ENCODE measurements around the gene PPP6R2. TPM values are rescaled to one million over a fixed set of nuclear protein-coding genes. Genes with fewer than 3 reads are reported as not detected.

Gene PPP6R2
- total RNA-seq, 3 donors from 2014 or later (not counting 1 experiment from before 2014, with no cell fraction given), result 76.0 to 103 (median 78.1) TPM

DNA sequence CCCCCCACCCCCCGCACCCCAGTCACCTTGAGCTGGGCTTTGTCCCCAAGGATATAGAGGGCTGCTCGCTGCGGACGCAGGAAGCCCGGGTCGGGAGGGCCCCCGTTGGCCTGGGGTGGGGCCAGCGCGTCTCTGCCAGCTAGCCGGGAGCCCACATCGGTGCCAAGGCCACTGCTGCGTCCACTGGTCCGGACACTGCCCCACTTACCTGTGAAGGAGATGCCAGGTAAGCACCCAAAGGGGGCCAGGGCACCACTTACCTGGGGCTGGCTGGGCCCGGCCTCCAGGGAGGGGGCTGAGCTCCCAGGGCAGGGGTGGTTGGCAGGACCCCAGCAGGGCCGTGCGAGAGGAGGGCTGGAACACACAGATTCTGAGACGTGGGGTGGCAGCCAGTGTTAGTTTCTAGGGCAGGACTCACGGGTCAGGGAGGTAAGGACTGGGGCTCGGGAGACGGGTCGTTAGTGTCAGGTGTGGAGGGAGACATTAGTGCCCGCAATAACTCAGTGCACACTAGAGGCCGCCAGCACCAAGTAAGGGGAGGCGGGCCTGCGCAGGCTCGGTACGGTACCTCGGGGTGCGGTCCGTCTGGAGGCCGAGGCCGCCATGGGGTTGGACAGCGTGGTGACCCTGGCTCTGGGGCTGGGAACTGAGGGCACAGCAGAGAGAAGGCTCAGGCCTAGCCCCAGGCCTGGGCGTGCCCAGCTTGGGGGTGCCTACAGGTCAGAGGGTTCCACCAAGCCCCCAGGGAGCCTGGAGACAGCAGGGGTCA lies 113.5 kb downstream of the PPP6R2 start:
- Mint-ChIP-seq H3K27ac (peak overlapping the region; percentile 16 to 60), H3K9me3 (no peaks in the 10 kb centered on the region), H3K36me3 (peaks cover 1% of the 10 kb centered on the region), H3K4me1 (peaks cover under 1 to 13% of the 10 kb centered on the region in 2 donors), H3K27me3 (ENCODE audit: low read depth in 2 of 2) (no peaks in the 10 kb centered on the region), H3K4me3 (no peak overlapping the region)
- TF ChIP-seq, protein P1, sequence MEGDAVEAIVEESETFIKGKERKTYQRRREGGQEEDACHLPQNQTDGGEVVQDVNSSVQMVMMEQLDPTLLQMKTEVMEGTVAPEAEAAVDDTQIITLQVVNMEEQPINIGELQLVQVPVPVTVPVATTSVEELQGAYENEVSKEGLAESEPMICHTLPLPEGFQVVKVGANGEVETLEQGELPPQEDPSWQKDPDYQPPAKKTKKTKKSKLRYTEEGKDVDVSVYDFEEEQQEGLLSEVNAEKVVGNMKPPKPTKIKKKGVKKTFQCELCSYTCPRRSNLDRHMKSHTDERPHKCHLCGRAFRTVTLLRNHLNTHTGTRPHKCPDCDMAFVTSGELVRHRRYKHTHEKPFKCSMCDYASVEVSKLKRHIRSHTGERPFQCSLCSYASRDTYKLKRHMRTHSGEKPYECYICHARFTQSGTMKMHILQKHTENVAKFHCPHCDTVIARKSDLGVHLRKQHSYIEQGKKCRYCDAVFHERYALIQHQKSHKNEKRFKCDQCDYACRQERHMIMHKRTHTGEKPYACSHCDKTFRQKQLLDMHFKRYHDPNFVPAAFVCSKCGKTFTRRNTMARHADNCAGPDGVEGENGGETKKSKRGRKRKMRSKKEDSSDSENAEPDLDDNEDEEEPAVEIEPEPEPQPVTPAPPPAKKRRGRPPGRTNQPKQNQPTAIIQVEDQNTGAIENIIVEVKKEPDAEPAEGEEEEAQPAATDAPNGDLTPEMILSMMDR (IDR thresholded peaks at IDR 0.05), result no peak
- H3K27ac ChIP-seq (ENCODE audit: low read length), result no peak overlapping the region
- peaks cover 74% of the 10 kb centered on the region for H3K36me3 ChIP-seq (ENCODE audit: control insufficient read depth, insufficient read depth, low read length)
- peak in 1 of 2 donors; percentile 44 for DNase-seq
- peak in 1 of 3 donors; percentile 32 for ATAC-seq
- no peaks in the 10 kb centered on the region for H3K27me3 ChIP-seq (ENCODE audit: control insufficient read depth, insufficient read depth, low read length)
- no peaks in the 10 kb centered on the region for H3K9me3 ChIP-seq (ENCODE audit: control insufficient read depth, insufficient read depth, low read length)
- WGBS (ENCODE audit: insufficient coverage), result 95% methylated on average over 33 of the region's 34 CpGs
- intact Hi-C loops (cut with micrococcal nuclease), result no loop called here
- no peak overlapping the region for H3K4me3 ChIP-seq (ENCODE audit: low read length)
- H3K4me1 ChIP-seq (ENCODE audit: control insufficient read depth, insufficient read depth, low read length), result no peaks in the 10 kb centered on the region

DNA sequence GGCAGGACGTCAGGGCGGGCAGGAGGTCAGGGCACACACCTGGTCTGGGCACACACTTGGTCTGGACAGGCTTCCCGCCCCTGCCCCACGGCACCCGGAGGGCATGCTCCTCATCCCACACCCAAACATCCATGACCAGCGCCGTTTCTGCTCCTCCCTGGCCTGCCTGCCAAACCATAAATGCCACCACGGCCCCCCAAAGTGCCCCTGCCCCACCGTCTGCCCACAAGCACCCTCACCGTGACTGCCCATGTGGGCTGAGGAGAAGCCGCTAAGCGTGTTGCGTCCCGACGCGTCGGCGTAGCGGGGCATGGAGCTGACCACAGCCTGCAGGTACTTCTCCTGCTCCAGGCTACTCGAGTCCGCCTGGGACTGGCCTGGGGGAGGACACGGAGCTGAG lies 115.9 kb downstream of the PPP6R2 start:
- Mint-ChIP-seq H3K27me3 (ENCODE audit: low read depth in 2 of 2) (no peaks in the 10 kb centered on the region), H3K4me1 (peaks cover 0 to 7% of the 10 kb centered on the region in 2 donors), H3K27ac (no peak overlapping the region), H3K36me3 (no peaks in the 10 kb centered on the region), H3K4me3 (no peak overlapping the region), H3K9me3 (no peaks in the 10 kb centered on the region)
- TF ChIP-seq, protein P1 (IDR thresholded peaks at IDR 0.05), result no peak
- H3K27ac ChIP-seq (ENCODE audit: low read length), result no peak overlapping the region
- ATAC-seq, result no peak
- 93% methylated on average over 22 of the region's 22 CpGs for WGBS (ENCODE audit: insufficient coverage)
- peaks cover 95% of the 10 kb centered on the region for H3K36me3 ChIP-seq (ENCODE audit: control insufficient read depth, insufficient read depth, low read length)
- H3K4me1 ChIP-seq (ENCODE audit: control insufficient read depth, insufficient read depth, low read length), result no peaks in the 10 kb centered on the region
- intact Hi-C loops (cut with micrococcal nuclease), result no loop called here
- no peaks in the 10 kb centered on the region for H3K9me3 ChIP-seq (ENCODE audit: control insufficient read depth, insufficient read depth, low read length)
- H3K27me3 ChIP-seq (ENCODE audit: control insufficient read depth, insufficient read depth, low read length), result no peaks in the 10 kb centered on the region
- no peak overlapping the region for H3K4me3 ChIP-seq (ENCODE audit: low read length)
- DNase-seq, result no peak

DNA sequence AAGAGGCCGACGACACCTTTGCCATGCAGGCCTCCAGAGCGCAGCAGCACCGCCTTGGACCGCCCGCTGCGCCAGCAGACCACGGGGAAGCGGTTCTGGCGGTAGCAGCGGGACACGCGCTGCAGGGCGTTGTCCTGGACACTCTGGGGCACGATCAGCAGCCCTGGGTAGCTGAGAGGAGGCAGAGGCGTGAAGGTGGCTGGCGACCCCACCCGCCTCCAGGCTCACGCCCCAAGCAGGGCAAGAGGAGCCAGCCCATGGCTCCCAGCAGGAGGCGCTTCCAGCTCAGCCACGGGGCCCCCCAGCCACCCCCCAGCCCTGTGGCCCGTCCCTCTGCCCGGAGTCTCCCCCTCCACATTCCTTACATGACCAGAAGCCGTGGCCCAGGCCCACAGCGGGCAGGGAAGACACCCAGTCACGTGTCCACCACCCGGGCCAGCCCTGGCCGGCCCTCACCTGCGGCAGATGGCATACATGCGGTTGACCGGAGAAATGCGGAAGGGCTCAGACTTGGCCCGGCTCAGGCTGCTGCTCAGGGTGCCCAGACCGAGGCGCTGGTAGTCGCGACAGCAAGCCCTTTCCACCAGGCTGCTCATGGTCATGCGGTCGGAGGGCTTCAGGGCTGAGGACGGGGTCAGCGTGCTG lies 116.5 kb downstream of the PPP6R2 start:
- 94% methylated on average over 41 of the region's 41 CpGs for WGBS (ENCODE audit: insufficient coverage)
- Mint-ChIP-seq H3K4me1 (peaks cover 0 to 7% of the 10 kb centered on the region in 2 donors), H3K4me3 (no peak overlapping the region), H3K27me3 (ENCODE audit: low read depth in 2 of 2) (no peaks in the 10 kb centered on the region), H3K9me3 (no peaks in the 10 kb centered on the region), H3K36me3 (no peaks in the 10 kb centered on the region), H3K27ac (no peak overlapping the region)
- H3K9me3 ChIP-seq (ENCODE audit: control insufficient read depth, insufficient read depth, low read length), result no peaks in the 10 kb centered on the region
- peak in 2 of 3 donors; percentile 31 to 42 for ATAC-seq
- peaks cover 95% of the 10 kb centered on the region for H3K36me3 ChIP-seq (ENCODE audit: control insufficient read depth, insufficient read depth, low read length)
- no peak overlapping the region for H3K4me3 ChIP-seq (ENCODE audit: low read length)
- TF ChIP-seq, protein P1 (IDR thresholded peaks at IDR 0.05), result no peak
- peak in 1 of 2 donors; percentile 43 for DNase-seq
- H3K4me1 ChIP-seq (ENCODE audit: control insufficient read depth, insufficient read depth, low read length), result no peaks in the 10 kb centered on the region
- no peaks in the 10 kb centered on the region for H3K27me3 ChIP-seq (ENCODE audit: control insufficient read depth, insufficient read depth, low read length)
- no peak overlapping the region for H3K27ac ChIP-seq (ENCODE audit: low read length)
- intact Hi-C loops (cut with micrococcal nuclease), result no loop called here

All from natural killer cell (primary cell).